RWPE2 (cell line): ENCODE measurements around the gene EIF2D.

Experiments used
- ATAC-seq: fragments of 200-7000 bp; cut with Tn5 transposase; 3 replicates; pipeline ENCODE4 v1.9.1; 2021; ENCODE audit warnings: low read depth
- DNase-seq: peaks from one replicate; pipeline ENCODE4 v3.0.0-alpha.2; 2020; ENCODE audit warnings: low spot score
- H3K27ac ChIP-seq: fragments of 450-650 bp; 2 replicates; pipeline ENCODE4 v1.5.1; 2017; ENCODE audit warnings: mild to moderate bottlenecking; ENCODE audit not compliant: poor library complexity, severe bottlenecking
- H3K27me3 ChIP-seq: fragments of 250-450 bp; sonication (Bioruptor Pico); 2 replicates; pipeline ENCODE4 v1.5.1; 2021; ENCODE audit warnings: mild to moderate bottlenecking, moderate library complexity; ENCODE audit not compliant: insufficient read depth, poor library complexity, severe bottlenecking
- H3K36me3 ChIP-seq: fragments of 250-450 bp; sonication (Bioruptor Pico); 2 replicates; pipeline ENCODE4 v1.5.1; 2020; ENCODE audit warnings: low read depth, mild to moderate bottlenecking, moderate library complexity
- H3K4me1 ChIP-seq: fragments of 250-450 bp; sonication (Bioruptor Pico); 2 replicates; pipeline ENCODE4 v1.5.1; 2021; ENCODE audit warnings: mild to moderate bottlenecking, moderate library complexity; ENCODE audit not compliant: insufficient read depth, poor library complexity, severe bottlenecking
- H3K4me3 ChIP-seq: fragments of 250-450 bp; sonication (Bioruptor Pico); 2 replicates; pipeline ENCODE4 v1.5.1; 2021; ENCODE audit warnings: mild to moderate bottlenecking, moderate library complexity; ENCODE audit not compliant: severe bottlenecking
- H3K9me3 ChIP-seq: fragments of 250-450 bp; sonication (Bioruptor Pico); 2 replicates; pipeline ENCODE4 v1.5.1; 2021; ENCODE audit warnings: mild to moderate bottlenecking, moderate library complexity; ENCODE audit not compliant: severe bottlenecking
- CTCF ChIP-seq: fragments of 450-650 bp; IDR thresholded peaks from one replicate; pipeline ENCODE4 v1.5.1; 2017; ENCODE audit warnings: mild to moderate bottlenecking, moderate library complexity; ENCODE audit not compliant: poor library complexity, severe bottlenecking

Gene EIF2D

GRCh38 chr1:206606867-206607266 lies 5.4 kb downstream of the EIF2D start:
- H3K4me1 ChIP-seq, result no peaks in the 10 kb centered on the region
- DNase-seq (no peak), ATAC-seq (peak; percentile 73; the same call in 2 of the 3 replicates)
- H3K27me3 ChIP-seq, result no peaks in the 10 kb centered on the region
- peak; percentile 73 for TF ChIP-seq CTCF
- no peaks in the 10 kb centered on the region for H3K9me3 ChIP-seq
- no peak overlapping the region for H3K4me3 ChIP-seq
- no peak overlapping the region for H3K27ac ChIP-seq
- H3K36me3 ChIP-seq, result peaks cover 85% of the 10 kb centered on the region

GRCh38 chr1:206604861-206605260 lies 7.4 kb downstream of the EIF2D start:
- Histone ChIP-seq H3K4me3 (no peak overlapping the region), H3K4me1 (no peaks in the 10 kb centered on the region), H3K9me3 (no peaks in the 10 kb centered on the region), H3K36me3 (peaks cover 100% of the 10 kb centered on the region), H3K27ac (no peak overlapping the region), H3K27me3 (no peaks in the 10 kb centered on the region)
- ATAC-seq, result no peak
- no peak for DNase-seq
- no peak for TF ChIP-seq CTCF

GRCh38 chr1:206600527-206600926 lies 11.7 kb downstream of the EIF2D start:
- Histone ChIP-seq H3K9me3 (no peaks in the 10 kb centered on the region), H3K27me3 (no peaks in the 10 kb centered on the region), H3K36me3 (peaks cover 98% of the 10 kb centered on the region), H3K4me1 (no peaks in the 10 kb centered on the region), H3K4me3 (no peak overlapping the region), H3K27ac (no peak overlapping the region)
- no peak for DNase-seq
- no peak for TF ChIP-seq CTCF
- no peak for ATAC-seq

GRCh38 chr1:206596319-206596666 lies 16.0 kb downstream of the EIF2D start:
- H3K4me1 ChIP-seq, result peaks cover under 1% of the 10 kb centered on the region
- no peak overlapping the region for H3K4me3 ChIP-seq
- H3K36me3 ChIP-seq, result peaks cover 98% of the 10 kb centered on the region
- no peak for ATAC-seq
- no peak for DNase-seq
- no peaks in the 10 kb centered on the region for H3K27me3 ChIP-seq
- no peak overlapping the region for H3K27ac ChIP-seq
- no peaks in the 10 kb centered on the region for H3K9me3 ChIP-seq
- TF ChIP-seq CTCF, result no peak

- H3K4me3 ChIP-seq, result no peak overlapping the region
These were observed 16.5 kb downstream of the EIF2D start for GRCh38 chr1:206595581-206596318.

More at GRCh38 chr1:206595581-206596318, 16.5 kb downstream of the EIF2D start:
- no peak for DNase-seq
- Histone ChIP-seq H3K27me3 (no peaks in the 10 kb centered on the region), H3K9me3 (no peaks in the 10 kb centered on the region), H3K27ac (no peak overlapping the region), H3K36me3 (peaks cover 98% of the 10 kb centered on the region), H3K4me1 (peaks cover 6% of the 10 kb centered on the region)
- no peak for ATAC-seq
- no peak for TF ChIP-seq CTCF
